DMS79 (cell line): Measurements from ENCODE around the gene CALR.
A peak's percentile ranks its signal among the peaks of the same experiment; 100 is the strongest.
"Not testable (repeated sequence)": the region's sequence is repeated elsewhere in the genome, so short reads cannot be mapped to it uniquely, and the experiment has no call there.

Source experiments
- DNase-seq: peaks from one replicate; lab custom pipeline; 2025; lab: John Stamatoyannopoulos, UW

Gene CALR

DNA sequence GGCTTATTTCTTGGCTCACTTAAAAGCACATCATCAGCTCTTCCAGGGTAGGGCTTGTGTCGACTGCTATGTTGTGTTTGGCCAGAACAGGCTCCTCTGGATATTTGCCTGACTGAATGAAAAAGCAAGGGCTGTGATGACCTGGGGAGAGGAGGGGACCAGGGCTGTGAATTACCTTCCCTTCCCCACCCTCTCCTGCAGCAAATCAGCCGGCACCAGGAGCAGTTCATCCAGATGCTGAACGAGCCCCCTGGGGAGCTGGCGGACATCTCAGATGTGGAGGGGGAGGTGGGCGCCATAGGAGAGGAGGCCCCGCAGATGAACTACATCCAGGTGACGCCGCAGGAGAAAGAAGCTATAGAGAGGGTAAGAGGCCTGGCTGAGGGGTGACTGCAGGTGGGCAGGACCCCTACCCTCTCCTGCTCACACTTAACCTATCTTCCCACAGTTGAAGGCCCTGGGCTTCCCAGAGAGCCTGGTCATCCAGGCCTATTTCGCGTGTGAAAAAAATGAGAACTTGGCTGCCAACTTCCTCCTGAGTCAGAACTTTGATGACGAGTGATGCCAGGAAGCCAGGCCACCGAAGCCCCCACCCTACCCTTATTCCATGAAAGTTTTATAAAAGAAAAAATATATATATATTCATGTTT lies 14.2 kb downstream of the CALR start:
- peak; percentile 72 for DNase-seq

DNA sequence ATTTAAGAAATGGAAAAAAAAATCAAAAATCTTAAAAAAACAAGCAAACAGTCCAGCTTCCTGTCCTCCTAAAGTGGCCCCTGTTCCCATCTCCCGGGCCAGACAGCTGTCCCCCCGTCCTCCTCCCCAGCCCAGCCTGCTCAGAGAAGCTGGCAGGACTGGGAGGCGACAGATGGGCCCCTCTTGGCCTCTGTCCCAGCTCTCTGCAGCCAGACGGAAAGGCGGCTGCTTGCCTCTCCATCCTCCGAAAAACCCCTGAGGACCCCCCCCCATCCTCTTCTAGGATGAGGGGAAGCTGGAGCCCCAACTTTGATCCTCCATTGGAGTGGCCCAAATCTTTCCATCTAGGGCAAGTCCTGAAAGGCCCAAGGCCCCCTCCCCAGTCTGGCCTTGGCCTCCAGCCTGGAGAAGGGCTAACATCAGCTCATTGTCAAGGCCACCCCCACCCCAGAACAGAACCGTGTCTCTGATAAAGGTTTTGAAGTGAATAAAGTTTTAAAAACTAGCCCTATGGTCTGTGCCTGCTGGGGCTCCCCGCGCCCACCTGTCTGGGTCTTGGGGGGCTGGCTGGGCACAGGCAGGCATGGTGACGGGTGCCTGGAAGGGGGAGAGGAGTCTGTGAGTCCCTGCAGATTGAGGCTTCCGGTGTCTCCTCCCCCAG lies 14.9 kb downstream of the CALR start:
- peak; percentile 56 for DNase-seq

DNA sequence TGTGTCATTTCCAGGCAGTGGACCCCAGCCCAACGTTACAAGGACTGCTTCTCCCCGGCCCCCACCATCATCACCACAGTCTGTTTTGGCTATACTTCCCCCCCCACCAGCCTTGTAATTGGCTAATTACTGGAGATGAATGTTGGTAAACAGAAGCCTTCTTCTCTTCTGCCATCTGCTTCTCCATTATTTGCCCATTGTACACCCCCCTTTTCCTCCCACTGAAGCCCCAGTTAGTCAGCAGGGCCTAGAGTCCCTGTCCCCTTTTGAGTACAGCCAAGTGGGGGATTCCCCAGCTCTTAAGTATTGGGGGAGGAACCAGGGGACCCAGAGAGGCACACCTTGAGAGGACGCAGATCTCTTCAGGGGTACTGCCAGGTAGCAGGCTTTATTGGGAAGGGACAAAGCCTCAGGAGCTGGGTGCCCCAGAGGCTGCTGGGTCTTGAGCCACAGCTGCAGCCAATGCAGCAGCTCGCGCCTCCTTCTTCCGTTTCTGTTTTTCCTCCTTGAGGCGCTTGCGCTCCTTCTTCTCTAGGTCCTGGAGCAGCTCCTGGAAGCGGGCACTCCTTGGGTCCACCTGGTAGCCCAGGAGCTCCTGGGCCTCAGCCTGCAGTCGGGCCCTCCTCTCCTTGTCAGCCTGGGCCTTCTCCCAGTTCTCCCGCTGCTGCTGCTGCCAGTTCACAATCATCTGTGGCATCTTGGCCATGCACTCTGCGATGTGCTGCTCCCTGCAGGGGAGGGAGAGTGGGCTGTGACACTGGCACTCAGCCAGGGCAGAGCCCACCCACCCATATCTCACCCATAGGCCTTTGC lies 15.6 kb downstream of the CALR start:
- DNase-seq = no peak

DNA sequence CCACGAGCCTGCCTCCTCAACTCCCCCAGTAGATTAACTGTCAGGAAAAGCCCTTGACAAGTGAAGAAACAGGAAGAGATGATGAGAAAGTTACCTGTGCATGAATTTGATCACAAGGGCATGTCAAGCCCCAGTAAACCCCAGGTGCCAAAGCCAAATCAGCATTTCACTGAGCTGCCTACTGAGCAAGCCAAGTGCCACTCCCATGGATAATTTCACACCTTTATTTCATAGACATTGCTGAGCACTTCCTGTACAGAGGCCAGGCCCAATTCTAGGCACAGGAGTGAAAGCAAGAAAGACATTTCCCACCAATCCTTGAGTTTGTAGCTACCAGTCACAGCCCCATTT lies 16.2 kb downstream of the CALR start:
- DNase-seq = no peak

DNA sequence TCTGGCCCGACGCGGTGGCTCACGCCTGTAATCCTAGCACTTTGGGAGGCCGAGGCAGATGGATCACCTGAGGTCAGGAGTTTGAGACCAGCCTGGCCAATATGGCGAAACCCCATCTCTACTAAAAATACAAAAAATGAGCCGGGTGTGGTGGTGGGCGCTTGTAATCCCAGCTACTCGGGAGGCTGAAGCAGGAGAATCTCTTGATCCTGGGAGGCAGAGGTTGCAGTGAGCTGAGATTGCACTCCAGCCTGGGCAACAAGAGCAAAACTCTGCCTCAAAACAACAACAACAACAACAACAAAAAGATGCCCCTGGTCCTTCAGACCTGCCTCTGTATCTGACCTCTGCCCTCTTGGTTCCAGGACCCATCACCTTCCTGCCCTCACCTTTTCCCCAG lies 17.2 kb downstream of the CALR start:
- not testable (repeated sequence) for DNase-seq

DNA sequence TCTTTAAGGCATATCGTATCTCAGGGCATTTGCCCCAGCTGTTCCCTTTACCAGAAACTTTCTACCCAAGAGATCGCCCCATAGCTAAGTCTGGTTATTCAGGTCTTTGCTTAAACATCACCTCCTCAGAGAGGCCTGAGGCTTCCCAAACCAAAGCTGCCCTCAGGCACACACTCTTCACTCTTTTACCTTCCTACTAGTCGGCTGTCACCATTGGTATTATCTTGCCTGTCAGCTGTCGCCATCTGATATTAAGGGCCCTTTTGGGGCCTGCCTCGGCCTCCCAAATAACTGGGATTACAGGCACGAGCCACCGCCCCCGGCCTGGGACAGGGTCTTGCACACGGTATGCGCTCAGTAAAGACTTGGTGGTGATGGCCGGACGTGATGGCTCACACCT lies 17.6 kb downstream of the CALR start:
- DNase-seq = no peak

DNA sequence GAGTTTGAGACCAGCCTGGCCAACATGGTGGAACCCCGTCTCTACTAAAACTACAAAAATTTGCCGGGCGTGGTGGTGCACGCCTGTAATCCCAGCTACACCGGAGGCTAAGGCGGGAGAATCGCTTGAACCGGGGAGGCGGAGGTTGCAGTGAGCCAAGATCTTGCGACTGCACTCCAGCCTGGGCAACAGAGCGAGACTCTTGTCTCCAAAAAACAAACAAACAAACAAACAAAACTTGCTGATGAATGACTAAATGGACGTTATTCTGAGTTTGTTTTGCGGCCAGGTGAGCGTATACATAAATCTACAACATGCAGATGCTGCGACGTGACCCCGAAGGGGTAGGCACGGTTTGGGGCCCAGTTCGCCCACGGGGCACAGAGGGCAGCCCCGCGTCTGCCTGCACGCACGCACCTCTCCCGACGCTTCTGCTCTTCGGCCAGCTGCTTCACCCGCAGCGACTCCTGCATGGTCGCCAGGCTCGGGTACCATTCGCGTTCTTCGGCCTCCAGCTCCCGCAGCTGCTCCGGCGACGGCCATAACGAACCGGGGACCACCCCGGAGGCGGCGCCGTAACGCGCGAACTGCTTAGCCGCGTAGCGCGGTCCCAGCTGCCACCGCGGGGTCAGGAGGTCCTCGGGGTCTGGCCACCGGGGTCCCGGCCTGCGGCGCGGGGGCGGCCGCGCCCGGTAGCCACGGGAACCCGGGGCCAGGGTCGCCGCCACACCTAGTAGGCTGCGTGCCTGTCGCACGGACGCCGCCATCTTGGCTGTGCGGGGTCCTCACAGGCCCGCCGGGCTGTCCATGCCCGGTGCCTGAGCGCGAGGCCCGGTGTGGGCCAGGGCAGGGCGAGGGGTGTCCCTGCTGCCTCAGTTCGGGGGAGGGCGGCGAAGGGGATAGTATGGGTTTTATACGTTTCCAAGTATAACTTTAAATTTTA lies 18.3 kb downstream of the CALR start, which contains the start of gene GADD45GIP1:
GADD45GIP1 (minus strand) TSS at position 778 of the 943 bp plus-strand sequence; CDS start at position 767, 11 bp downstream.
- DNase-seq = peak; percentile 85

DNA sequence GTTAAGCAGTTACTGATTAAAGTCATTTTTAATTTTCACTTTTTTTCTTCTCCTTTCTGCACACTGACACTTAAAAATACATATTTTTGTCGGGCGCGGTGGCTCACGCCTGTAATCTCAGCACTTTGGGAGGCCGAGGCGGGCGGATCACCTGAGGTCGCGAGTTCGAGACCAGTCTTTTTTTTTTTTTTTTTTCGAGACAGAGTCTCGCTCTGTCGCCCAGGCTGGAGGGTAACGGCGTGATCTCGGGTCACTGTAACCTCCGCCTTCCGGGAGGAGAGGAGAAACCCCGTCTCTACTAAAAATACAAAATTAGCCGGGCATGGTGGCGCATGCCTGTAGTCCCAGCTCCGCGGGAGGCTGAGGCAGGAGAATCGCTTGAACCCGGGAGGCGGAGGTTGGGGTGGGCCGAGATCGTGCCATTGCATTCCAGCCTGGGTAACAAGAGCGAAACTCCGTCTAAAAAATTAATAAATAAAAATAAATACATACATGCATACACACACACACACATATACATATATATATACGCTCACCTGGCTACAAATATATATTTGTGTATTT lies 19.1 kb downstream of the CALR start:
- DNase-seq = not testable (repeated sequence)

DNA sequence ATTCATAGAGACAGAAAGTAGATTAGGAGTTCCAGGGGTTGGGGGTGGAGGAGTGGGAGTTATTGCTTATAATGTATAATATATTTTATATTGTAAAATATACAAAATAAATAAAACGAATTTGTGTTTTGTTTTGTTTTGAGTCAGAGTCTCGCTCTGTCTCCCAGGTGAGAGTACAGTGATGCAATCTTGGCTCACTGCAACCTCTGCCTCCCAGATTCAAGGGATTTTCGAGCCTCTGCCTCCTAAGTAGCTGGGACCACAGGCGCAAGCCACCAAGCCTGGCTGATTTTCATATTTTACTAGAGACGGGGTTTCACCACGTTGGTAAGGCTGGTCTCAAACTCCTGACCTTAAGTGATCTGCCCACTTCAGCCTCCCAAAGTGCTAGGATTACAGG lies 21.1 kb downstream of the CALR start:
- DNase-seq = no peak

DNA sequence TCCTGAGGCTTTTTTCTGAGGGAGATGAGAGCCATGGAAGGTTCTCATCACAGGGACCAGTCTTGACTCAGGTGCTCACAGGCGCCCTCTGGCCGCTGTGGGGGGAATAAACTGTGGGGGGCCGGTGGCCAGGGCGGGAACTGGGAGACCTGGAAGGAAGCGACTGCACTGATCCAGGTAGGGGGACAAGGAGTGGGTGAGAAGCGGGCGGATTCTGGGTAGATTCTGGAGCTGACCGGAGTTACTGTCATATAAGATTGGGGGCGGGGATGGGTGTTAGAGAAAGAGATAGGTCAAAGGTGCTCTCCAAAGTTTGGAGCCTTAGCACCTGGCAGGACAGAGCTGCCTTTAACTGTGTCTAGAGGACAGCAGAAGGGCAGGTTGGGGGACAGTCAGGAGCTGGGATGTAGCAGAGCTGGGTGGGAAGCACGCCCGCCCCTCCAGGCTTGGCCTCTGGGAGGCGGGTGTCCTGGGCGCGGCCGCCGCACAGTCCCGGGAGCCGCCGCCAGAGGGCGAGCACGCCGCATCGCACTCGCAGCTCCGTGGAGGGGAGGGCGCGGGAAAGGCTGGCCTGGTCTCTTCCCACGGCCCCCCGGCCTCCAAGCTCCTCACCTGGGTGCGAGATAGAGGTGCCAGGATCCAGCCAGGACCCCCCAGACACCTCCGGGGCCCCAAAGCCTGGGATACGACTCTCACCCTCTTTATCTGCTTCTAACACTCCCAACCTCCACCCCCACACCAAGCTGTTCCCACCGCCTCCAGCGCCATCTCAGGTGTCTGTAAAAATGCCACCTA lies 26.8 kb downstream of the CALR start:
- DNase-seq = peak; percentile 90

DNA sequence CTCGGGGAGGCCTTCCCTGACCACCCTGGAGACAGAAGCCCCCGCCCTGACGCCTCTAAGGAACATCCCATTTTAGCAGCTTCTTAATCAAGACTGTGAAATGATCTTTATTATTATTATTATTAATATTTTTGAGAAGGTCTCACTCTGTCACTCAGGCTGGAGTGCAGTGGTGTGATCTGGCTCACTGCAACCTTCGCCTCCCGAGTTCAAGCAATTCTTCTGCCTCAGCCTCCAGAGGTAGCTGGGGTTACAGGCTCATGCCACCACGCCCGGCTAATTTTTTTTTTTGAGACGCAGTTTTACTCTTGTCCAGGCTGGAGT lies 27.4 kb downstream of the CALR start:
- no peak for DNase-seq

DNA sequence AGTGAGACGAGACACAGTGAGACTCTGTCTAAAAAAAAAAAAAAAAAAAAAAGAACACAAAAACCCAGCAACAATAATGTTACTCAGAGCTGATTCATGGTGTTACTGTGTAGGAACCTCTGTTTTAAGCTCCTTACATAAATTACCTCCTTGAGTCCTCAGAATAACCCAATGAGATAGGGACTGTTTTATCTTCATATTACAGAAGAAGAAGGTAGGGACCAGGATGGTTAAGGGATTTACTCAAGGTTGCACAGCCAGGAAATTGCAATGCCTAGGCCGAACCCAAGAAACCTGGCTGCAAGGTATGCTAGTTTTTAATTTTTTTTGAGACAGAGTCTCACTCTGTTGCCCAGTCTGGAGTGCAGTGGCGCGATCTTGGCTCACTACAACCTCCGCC lies 29.5 kb downstream of the CALR start:
- DNase-seq = no peak

DNA sequence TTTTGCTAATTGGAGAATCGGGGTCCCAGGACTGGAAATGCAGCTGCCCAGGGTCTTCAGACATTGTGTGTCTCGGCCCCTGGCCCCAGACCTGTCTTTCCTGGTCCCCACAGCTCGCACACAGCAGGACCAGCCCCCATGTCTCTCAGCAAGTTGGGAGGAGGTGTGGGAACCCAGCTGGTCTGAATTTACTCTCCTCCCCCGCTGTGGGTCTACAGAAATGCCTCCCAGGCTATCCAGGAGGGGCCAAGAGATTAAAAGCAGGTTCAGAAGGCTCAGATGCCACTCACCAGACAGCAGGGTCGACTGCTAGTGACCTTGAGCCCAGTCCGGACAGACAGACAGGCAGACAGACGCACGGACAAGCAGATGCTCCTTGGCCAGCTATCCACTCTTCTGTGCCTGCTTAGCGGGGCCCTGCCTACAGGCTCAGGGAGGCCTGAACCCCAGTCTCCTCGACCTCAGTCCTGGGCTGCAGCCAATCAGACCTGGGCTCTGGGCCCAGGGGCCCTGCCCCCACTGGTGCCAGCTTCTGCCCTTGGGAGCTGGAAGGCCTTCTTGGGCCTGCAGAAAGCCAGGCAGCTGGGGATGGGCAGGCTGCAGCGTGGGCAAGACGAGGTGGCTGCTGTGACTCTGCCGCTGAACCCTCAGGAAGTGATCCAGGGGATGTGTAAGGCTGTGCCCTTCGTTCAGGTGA lies 31.0 kb downstream of the CALR start, which contains the start of gene DAND5:
DAND5 (plus strand) TSS at position 285 of the 697 bp plus-strand sequence; CDS start at position 370, 85 bp downstream.
- DNase-seq = no peak

DNA sequence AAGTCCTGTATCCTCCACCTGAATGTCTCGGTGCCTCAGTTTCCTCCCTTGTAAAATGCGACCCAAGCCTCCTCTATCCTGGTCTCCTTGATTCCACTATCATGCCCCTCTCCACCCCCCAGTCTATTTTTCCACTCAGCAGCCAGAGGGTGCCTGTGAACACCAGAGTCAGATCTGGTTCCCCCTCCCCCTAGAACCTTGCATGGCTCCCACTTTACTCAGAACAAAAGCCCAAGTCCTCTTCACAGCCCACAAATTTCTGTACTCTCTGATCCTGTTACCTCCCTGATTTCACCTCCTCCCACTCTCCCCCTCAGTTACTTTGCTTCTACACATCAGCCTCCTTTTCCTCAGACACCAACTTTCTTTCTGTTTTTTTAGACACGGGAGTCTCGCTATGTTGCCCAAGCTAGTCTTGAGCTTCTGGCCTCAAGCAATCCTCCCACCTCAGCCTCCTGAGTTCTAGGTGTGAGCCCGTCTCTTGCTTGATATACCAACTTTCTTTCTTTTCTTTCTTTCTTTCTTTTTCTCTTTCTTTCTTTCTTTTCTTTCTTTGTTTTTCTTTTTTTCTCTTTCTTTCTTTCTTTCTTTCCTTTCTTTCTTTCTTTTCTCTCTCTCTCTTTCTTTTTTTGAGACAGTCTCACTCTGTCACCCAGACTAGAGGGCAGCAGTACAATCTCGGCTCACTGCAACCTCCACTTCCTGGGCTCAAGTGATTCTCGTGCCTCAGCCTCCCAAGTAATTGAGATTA lies 31.8 kb downstream of the CALR start:
- DNase-seq = no peak

DNA sequence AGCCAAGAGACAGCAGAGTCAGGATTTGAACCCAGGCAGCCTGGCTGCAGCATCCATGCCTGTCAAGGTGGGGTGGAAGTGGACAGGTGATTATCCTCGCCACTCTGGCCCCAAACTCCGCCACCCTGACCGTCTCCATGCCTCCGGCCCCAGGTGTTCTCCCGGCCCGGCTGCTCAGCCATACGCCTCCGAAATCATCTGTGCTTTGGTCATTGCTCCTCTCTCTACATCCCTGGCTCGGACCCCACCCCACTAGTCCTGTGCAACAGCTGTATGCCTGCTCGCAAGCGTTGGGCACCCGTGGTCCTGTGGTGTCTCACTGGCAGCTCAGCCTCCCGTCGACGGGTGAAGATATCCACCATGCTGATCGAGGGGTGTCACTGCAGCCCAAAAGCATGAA lies 34.8 kb downstream of the CALR start:
- no peak for DNase-seq

DNA sequence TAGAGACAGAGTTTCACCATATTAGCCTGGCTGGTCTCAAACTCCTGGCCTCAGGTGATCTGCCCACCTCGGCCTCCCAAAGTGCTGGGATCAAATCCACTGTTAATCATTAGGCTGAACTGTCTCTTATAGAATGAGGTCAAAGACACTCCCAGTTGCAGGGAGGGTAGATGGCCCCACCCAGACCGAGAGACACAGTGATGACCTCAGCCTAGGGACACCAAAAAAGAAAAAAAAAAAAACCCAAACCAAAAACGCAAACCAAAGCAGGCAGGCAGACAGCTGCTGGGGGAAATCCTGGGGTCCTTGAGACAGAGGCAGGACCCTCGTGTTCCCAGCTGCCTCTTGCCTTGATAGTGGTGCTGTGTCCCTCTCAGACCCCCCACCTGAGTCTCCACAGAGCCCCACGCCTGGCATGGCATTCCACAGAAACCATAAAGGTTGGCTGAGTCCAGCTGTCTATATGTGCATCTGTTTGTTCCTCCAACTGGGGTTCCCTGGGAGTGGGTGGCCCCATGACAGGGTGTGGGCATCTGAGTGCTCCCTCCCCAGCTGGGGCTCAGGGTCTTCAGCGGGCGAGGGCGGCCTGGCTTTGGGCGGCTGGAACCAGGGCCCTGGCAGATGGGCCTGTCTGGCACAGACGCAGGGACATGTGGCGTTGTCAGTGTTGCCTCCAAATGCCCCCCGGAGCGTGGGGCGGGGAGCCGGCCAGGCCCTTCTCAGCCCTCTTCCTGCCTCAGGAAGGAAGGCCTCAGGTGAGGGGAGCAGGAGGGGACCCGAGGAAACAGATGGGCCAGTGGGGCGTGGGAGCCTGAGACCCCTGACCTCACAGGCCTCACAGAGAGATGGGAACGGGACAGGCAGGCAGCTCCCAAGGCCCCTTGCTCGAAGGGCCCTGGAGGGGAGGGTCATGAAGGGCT lies 36.2 kb downstream of the CALR start:
- DNase-seq = no peak

DNA sequence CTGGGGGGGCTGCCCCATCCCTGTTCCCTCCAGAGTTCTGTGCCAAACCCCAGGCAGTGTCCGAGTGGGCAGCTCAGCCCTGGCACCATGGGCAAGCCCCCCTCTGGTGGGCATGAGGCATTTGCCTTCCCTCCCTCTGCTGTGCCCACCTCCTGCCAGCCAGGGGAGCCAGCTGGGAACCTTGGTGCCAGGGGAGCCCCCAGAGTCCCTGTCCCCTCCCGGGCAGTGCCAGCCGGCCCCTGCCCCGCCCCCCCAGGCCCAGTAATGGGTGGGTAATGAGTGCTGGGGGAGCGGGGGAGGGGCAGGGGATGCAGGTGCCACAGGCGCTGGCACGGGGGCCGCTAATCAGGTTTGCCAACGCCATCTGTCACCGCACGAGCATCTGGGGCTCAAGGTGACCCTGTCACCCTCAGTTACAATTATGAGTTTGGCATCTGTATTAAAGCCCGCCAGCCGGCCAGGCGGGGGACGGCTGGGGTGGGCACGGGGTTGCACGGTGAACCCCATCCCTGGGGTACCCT lies 36.9 kb downstream of the CALR start:
- DNase-seq = no peak

DNA sequence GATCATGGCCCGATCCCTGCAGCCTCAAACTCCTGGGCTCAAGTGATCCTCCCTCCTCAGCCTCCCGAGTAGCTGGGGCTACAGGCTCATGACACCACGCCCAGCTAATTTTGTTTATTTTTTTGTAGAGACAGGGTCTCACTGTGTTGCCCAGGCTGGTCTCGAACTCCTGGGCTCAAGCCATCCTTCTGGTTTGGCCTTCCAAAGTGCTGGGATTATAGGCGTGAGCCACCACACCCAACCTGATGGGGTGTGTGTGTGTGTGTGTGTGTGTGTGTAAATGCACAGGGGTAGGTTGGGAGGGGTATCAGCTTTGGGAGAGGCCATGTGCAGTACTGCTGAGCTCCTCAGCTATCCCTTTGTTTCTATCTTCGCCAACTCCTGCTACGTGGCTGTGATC lies 37.7 kb downstream of the CALR start:
- DNase-seq = not testable (repeated sequence)
